ENCODE data around the gene EXOSC7.

Gene EXOSC7

DNA sequence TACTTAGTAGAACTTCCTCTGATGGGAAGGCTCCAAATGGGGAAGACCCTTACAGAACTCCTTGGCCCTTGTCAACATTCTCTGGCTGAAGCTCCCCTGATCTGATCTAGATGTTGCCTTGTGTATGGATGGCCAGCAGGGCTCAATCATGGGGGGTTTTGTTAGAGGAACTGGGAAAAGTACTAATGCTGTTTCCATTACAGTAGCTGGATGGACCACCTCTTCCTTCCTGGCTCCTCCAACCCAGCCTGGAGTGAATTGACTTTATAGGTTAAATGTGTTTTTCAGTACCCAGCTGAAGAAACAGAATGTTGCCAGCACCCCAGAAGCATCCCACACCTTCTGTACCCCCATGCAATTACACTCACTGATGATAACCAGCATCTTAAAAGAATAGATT is 27.4 kb downstream of the EXOSC7 start:
- no peak for DNase-seq (ENCODE audit: low spot score)
- in situ Hi-C loops (cut with MboI; ENCODE audit: low sequenced_read_pairs, unreplicated experiment) = no loop called here
- TF ChIP-seq, protein P1, sequence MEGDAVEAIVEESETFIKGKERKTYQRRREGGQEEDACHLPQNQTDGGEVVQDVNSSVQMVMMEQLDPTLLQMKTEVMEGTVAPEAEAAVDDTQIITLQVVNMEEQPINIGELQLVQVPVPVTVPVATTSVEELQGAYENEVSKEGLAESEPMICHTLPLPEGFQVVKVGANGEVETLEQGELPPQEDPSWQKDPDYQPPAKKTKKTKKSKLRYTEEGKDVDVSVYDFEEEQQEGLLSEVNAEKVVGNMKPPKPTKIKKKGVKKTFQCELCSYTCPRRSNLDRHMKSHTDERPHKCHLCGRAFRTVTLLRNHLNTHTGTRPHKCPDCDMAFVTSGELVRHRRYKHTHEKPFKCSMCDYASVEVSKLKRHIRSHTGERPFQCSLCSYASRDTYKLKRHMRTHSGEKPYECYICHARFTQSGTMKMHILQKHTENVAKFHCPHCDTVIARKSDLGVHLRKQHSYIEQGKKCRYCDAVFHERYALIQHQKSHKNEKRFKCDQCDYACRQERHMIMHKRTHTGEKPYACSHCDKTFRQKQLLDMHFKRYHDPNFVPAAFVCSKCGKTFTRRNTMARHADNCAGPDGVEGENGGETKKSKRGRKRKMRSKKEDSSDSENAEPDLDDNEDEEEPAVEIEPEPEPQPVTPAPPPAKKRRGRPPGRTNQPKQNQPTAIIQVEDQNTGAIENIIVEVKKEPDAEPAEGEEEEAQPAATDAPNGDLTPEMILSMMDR (IDR thresholded peaks at IDR 0.05; ENCODE audit: borderline replicate concordance, control extremely low read depth, extremely low read depth, insufficient read depth, missing control alignments) = no peak

DNA sequence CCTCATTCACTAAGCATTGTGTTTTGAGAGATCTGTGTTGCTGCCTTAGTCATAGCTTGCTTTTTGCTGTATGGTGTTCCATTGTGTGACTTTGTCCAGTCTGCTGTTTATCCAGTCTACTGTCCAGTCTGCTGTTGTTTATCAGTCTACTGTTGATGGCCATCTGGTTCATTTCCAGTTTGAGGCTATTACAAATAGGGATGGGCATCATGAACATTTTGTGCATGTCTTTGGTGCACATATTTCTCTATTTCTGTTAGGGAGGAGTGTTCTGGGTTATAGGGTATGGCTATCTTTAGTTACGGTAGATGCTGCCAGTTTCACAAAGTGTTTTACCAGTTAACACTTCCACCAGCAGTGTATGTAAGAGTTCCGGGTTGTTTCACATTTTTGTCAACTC is 27.8 kb downstream of the EXOSC7 start:
- TF ChIP-seq, protein P1 (IDR thresholded peaks at IDR 0.05; ENCODE audit: borderline replicate concordance, control extremely low read depth, extremely low read depth, insufficient read depth, missing control alignments) = no peak
- DNase-seq (ENCODE audit: low spot score) = no peak
- in situ Hi-C loops (cut with MboI; ENCODE audit: low sequenced_read_pairs, unreplicated experiment) = no loop called here

DNA sequence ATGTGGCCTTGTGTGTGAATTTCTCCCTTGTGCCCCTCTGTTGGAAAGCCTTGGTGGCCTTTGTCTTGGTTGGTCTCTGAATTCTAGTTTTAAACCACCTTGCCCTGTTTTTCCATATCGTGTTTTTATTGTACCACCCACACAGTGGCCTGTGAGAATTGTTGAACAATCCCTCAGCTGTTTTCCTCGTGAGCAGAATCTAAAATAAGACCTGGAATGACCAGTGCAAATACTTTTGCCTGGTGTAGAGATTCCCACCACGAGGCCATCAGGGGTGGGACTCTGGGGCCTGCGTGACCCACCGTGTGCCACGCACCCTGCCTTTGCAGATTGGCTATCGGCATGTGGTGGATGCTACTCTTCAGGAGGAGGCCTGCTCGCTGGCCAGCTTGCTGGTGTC is 31.0 kb downstream of the EXOSC7 start:
- in situ Hi-C loops (cut with MboI; ENCODE audit: low sequenced_read_pairs, unreplicated experiment) = no loop called here

DNA sequence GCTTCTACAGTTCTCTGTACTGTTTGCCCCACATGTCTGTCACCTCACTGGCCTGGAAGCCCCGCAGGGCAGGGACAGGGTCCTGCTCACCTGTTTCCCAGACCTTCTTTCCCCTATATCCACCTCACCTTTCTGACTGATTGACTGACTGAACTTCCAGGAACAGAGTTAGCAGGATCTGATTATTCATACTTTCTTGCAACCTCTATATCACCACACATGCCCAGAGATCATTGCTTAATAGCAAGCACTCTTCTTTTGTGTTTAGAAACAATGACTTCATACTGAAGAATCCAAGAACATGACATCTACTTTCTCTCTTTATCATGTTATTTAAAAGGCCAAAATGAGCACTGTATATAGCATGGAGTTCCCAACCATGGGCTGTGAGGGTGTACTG is 32.1 kb downstream of the EXOSC7 start:
- in situ Hi-C loops (cut with MboI; ENCODE audit: low sequenced_read_pairs, unreplicated experiment) = no loop called here
- no peak for DNase-seq (ENCODE audit: low spot score)
- TF ChIP-seq, protein P1 (IDR thresholded peaks at IDR 0.05; ENCODE audit: borderline replicate concordance, control extremely low read depth, extremely low read depth, insufficient read depth, missing control alignments) = no peak

More for the DNA sequence above, 31.0 kb downstream of the EXOSC7 start:
- TF ChIP-seq, protein P1 (IDR thresholded peaks at IDR 0.05; ENCODE audit: borderline replicate concordance, control extremely low read depth, extremely low read depth, insufficient read depth, missing control alignments) = no peak
- DNase-seq (ENCODE audit: low spot score) = no peak

DNA sequence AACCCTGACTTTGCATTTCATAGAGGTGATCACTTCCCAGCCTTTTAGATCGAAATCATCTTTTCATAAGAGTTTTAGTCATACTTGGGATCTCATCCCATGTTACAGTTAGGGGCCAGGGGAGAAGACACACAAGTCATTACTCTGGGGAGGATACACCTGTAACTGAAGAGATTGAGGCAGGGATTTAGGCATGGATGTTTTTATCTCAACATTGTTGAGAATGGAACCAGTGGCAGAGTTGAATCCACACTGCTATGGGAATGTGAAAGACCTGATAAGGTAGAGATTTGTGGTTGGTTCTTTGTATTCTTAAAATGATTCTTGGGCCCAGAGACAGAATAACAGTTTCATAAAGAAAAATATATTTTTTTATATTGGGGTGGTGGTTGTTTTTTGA is 33.8 kb downstream of the EXOSC7 start:
- DNase-seq (ENCODE audit: low spot score) = no peak
- TF ChIP-seq, protein P1 (IDR thresholded peaks at IDR 0.05; ENCODE audit: borderline replicate concordance, control extremely low read depth, extremely low read depth, insufficient read depth, missing control alignments) = no peak
- in situ Hi-C loops (cut with MboI; ENCODE audit: low sequenced_read_pairs, unreplicated experiment) = no loop called here

DNA sequence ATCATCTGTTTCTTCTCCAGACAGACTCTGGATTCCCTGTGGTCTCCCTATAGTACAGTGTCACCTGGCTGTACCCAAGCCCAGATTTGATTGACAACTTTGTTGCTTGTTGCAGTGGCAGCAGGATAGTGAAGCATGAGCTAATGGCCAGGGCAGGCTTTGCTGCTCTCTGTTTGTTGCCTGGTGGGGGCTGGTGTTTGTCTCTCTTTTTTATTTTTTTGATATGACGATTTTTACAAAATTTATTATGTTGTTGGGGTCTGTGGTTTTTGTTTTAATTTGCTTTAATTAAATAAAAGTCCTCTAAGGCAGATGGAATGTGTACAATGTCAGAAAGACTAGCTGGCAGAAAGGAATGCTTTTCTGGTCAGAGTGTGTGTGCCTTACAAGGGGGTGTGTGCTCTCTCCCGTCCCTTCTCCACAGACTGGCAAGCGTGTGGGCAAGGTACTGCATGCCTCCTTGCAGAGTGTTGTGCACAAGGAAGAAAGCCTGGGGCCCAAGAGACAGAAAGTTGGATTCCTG is 34.8 kb downstream of the EXOSC7 start:
- in situ Hi-C loops (cut with MboI; ENCODE audit: low sequenced_read_pairs, unreplicated experiment) = no loop called here
- TF ChIP-seq, protein P1 (IDR thresholded peaks at IDR 0.05; ENCODE audit: borderline replicate concordance, control extremely low read depth, extremely low read depth, insufficient read depth, missing control alignments) = no peak
- no peak for DNase-seq (ENCODE audit: low spot score)
